Lower leg skin (tissue), 3 donors: ENCODE data around the gene GSK3B.

Experiments
- CTCF ChIP-seq, 3 donors: fragments of 450-650 bp; IDR thresholded peaks; one replicate each; pipeline ENCODE4 v1.5.1; 2016; ENCODE audit warnings: antibody characterized with exemption in 3 of 3, mild to moderate bottlenecking in 3 of 3, moderate library complexity in 2 of 3
- POLR2A ChIP-seq, 2 donors: fragments of 450-650 bp; IDR thresholded peaks; one replicate each; pipeline ENCODE4 v1.6.1; 2016 to 2017; ENCODE audit warnings: antibody characterized with exemption in 2 of 2, mild to moderate bottlenecking in 1 of 2, moderate library complexity in 1 of 2

- no peak for TF ChIP-seq POLR2A (IDR thresholded peaks at IDR 0.05)
- no peak for TF ChIP-seq CTCF (IDR thresholded peaks at IDR 0.05)
These were observed 195.6 kb downstream of the GSK3B start for GRCh38 chr3:119898478-119899191.
